GM12891 (cell line): ENCODE data around the gene SOWAHA.
A peak's percentile ranks its signal among the peaks of the same experiment; 100 is the strongest.

ENCODE experiments used
- DNase-seq: peaks from one replicate; pipeline ENCODE4 v3.0.0; 2011; ENCODE audit warnings: low spot score; ENCODE audit not compliant: insufficient read length
- FAIRE-seq: peaks from 2 replicates; lab custom pipeline; 2011; peaks lifted over from hg19 to GRCh38; lab: Jason Lieb, UNC
- PAX5 ChIP-seq: IDR thresholded peaks from 2 replicates; pipeline ENCODE4 v1.6.1; 2011; ENCODE audit warnings: low read length, moderate library complexity, mild to moderate bottlenecking; ENCODE audit not compliant: insufficient read depth, severe bottlenecking
- POLR2A ChIP-seq: IDR thresholded peaks from 2 replicates; pipeline ENCODE4 v1.6.1; 2011; ENCODE audit warnings: low read depth, low read length, control low read depth
- POLR2AphosphoS5 ChIP-seq: IDR thresholded peaks from 2 replicates; pipeline ENCODE4 v1.6.1; 2011; ENCODE audit warnings: low read depth, low read length, control low read depth
- POU2F2 ChIP-seq: IDR thresholded peaks from 2 replicates; pipeline ENCODE4 v1.6.1; 2011; ENCODE audit warnings: low read depth, mild to moderate bottlenecking, control low read depth, low read length, moderate library complexity
- SPI1 ChIP-seq: IDR thresholded peaks from 2 replicates; pipeline ENCODE4 v1.6.1; 2011; ENCODE audit warnings: low read depth, low read length, control low read depth
- TAF1 ChIP-seq: IDR thresholded peaks from 2 replicates; pipeline ENCODE4 v1.6.1; 2011; ENCODE audit warnings: low read depth, low read length, control low read depth

The SOWAHA gene

GRCh38 chr5:132825834-132826391, 12.8 kb downstream of the SOWAHA start:
- no peak for DNase-seq
- TF ChIP-seq TAF1 (no peak), POU2F2 (no peak), SPI1 (no peak), PAX5 (no peak), POLR2AphosphoS5 (no peak)
- peak; percentile 54 for FAIRE-seq

- FAIRE-seq, result no peak
- TF ChIP-seq POU2F2, result no peak
- TF ChIP-seq SPI1, result no peak
- TF ChIP-seq PAX5, result no peak
- no peak for TF ChIP-seq POLR2A
- no peak for TF ChIP-seq POLR2AphosphoS5
- no peak for TF ChIP-seq TAF1
- no peak for DNase-seq
Measured at GRCh38 chr5:132826424-132827082, 13.5 kb downstream of the SOWAHA start.

- no peak for FAIRE-seq
- DNase-seq, result no peak
- TF ChIP-seq POLR2A, result no peak
- no peak for TF ChIP-seq POLR2AphosphoS5
- TF ChIP-seq PAX5, result no peak
- TF ChIP-seq TAF1, result no peak
- TF ChIP-seq SPI1, result no peak
- no peak for TF ChIP-seq POU2F2
Measured at GRCh38 chr5:132827943-132828673, 15.0 kb downstream of the SOWAHA start.

GRCh38 chr5:132828846-132829494, 15.9 kb downstream of the SOWAHA start:
- no peak for TF ChIP-seq PAX5
- no peak for TF ChIP-seq POU2F2
- DNase-seq (no peak), FAIRE-seq (peak; percentile 56)

- TF ChIP-seq POLR2A (no peak), SPI1 (no peak), PAX5 (no peak), POU2F2 (no peak), POLR2AphosphoS5 (no peak), TAF1 (no peak)
- DNase-seq, result peak; percentile 92
- FAIRE-seq, result peak; percentile 92
Measured at GRCh38 chr5:132829742-132830435, 16.8 kb downstream of the SOWAHA start.

- no peak for TF ChIP-seq POLR2AphosphoS5
- TF ChIP-seq TAF1, result no peak
- TF ChIP-seq POU2F2, result no peak
- TF ChIP-seq PAX5, result no peak
- no peak for TF ChIP-seq SPI1
- TF ChIP-seq POLR2A, result no peak
- FAIRE-seq, result no peak
- peak; percentile 73 for DNase-seq
Measured at GRCh38 chr5:132830436-132831094, 17.5 kb downstream of the SOWAHA start, which contains the start of gene SHROOM1. Gene SHROOM1 (minus strand): TSS chr5:132830647. CDS start chr5:132826140, 4,507 bp downstream.

- DNase-seq (no peak), FAIRE-seq (no peak)
- no peak for TF ChIP-seq POLR2AphosphoS5
- no peak for TF ChIP-seq TAF1
- no peak for TF ChIP-seq PAX5
- no peak for TF ChIP-seq POLR2A
- no peak for TF ChIP-seq SPI1
- no peak for TF ChIP-seq POU2F2
Measured at GRCh38 chr5:132831095-132831860, 18.2 kb downstream of the SOWAHA start.

GRCh38 chr5:132832612-132833011, 19.5 kb downstream of the SOWAHA start:
- FAIRE-seq, result no peak
- TF ChIP-seq SPI1 (no peak), POLR2AphosphoS5 (no peak), POLR2A (no peak), POU2F2 (no peak), PAX5 (no peak), TAF1 (no peak)
- no peak for DNase-seq
